GM19043 (cell line): Measurements from ENCODE around the gene SRSF1.
A peak's percentile ranks its signal among the peaks of the same experiment; 100 is the strongest.
"Not testable (repeated sequence)": the region's sequence is repeated elsewhere in the genome, so short reads cannot be mapped to it uniquely, and the experiment has no call there.

Source experiments
- ATAC-seq: cut with Tn5 transposase; IDR thresholded peaks from one replicate; pipeline ENCODE4 v1.9.1; 2021; ENCODE audit warnings: low read depth; ENCODE audit not compliant: unreplicated experiment

SRSF1 gene, protein sequence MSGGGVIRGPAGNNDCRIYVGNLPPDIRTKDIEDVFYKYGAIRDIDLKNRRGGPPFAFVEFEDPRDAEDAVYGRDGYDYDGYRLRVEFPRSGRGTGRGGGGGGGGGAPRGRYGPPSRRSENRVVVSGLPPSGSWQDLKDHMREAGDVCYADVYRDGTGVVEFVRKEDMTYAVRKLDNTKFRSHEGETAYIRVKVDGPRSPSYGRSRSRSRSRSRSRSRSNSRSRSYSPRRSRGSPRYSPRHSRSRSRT

DNA sequence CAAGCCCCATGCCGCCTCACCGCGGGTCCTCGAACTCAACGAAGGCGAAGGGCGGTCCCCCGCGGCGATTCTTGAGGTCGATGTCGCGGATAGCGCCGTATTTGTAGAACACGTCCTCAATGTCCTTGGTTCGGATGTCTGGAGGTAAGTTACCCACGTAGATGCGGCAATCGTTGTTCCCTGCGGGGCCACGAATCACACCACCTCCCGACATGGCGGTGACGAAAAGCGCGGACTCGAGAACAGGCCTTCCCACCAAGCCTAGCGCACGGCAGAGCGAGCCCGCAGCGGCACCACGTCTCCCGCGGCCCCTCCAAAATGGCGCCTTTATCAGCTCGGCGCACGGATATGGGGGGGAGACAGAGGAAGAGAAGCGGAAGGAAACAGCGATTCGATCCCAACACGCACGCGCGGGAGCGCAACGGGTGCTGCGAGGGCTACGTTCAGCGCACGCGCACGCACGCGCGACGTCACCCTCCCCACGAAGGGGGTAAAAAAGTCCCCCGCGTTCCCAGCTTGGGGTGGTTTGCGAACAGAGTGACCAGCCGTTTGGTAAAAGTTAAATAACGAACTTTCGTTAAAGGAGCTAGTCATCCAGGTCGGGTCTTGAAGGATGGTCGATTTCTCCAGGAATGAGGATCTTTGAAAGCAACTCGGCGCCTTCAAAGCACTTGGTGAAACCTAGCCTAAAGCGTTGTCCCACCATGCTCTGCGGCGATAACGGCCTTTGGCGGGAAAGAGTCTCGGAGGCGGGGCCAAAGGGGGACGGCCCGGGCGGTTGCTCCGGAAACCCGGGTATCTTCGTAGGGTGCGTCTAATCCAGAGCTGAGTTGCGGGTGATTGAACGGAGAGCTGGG is at the start of gene SRSF1:
TSS of gene SRSF1 (minus strand) at position 323 of the 857 bp plus-strand sequence. CDS start at position 214, 109 bp downstream.
- ATAC-seq, result peak; percentile 85

DNA sequence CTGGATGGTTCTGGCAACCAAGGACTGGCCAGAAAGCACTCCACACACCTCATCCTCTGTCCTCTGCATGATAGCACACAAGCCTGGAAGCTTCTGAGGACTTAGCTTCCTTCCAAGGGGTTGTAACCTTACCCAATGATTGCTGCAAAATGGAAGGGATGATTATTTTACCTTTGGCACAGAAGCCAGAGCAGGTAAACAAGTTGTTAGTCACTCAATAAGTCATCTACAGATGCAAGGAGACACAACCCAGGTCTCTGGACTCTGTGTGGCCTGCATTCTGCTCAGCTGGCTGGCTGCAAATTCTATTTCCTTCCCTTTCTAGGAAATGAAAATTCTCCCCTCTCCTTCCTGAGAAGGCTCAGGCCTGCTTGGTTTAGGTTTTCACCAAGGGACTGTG is 49.4 kb upstream of the SRSF1 start:
- ATAC-seq, result no peak

DNA sequence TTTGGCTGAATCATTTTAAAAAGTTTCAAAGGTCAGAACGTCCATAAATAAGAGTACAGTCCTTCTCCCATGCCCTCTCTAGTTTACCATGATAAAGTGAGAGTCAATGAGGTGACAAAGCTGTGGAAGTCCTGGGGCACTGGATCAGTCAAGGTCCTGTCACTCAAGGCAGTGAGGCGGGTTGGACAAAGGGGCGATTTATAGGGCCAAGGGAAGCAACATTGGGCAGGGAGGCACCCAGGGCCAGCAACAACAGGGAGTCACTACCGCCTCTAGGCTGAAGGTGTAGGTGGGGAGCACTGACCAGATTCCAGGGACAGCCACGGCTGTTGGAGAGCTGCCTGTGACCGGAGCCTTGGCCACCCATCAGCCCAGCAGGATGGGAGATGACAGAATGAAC is 47.6 kb upstream of the SRSF1 start:
- no peak for ATAC-seq

DNA sequence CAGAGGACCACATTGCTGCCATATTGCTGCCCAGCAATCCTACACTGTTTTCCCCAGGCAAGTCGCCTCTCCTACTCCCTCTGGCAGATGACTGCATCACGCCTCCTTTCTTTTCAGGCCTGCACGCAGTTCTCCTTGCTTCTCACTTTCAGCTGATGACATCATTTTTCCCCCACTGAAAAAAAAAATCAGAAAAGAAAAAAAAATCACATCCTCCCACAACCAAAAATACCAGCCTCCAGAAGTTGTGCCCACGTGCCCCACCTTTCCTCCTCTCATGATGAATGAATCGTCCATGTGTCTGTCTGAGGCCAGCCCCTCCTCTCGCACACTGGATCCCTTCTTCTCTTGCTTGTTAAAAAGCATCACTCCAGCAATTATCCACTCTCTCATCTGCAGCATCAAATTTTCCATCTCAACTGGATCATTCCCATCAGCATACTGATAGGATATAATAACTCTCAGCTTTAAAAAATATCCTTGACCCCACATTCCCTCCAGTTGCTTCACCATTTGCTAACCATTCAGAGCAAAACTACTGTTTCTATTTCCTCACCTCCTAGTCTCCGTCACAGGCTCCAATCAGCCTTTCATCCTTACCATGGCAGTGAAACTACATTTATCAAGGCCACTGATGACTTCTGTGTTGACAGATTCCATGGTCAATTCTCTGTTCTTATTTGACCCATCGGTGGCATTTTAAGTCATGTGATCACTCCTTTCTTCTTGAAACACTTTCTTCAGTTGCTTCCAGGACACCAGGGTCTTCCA is 46.1 kb upstream of the SRSF1 start:
- no peak for ATAC-seq

DNA sequence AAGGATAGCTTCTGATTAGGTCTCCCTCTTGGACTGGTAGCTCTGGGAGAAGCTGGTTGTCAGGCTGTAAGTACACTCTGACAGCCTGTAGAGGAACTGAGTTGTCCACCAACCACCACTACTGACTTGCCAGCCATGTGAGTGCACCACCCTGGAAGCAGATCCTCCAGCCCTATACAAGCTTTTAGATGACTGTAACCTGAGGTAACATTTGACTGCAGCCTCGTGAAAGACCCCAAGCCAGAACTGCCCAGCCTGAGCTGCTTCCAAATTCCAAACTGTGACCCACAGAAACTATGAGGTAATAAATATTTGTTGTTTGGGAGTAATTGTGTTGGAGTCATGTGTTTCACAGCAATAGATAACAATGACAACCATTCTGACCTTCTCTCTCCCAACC is 45.4 kb upstream of the SRSF1 start:
- no peak for ATAC-seq

DNA sequence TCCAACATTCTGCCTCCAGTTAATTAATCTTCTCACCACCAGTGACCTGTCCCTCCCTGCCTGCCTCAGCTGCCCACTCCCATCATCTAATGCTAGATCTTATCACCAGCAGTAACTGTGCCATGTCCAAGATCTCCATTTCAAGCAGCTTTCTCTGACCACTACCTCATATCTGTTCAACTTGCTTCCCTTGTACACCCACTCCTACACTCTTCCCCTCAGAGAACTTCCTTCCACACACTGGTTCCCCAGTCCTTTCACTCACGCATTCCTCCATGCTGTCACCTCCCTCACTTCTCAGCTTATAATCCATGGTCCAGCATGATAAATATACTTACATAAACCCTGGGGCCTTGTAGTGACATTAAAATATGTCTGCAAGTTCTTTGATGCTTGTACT is 44.4 kb upstream of the SRSF1 start:
- no peak for ATAC-seq

DNA sequence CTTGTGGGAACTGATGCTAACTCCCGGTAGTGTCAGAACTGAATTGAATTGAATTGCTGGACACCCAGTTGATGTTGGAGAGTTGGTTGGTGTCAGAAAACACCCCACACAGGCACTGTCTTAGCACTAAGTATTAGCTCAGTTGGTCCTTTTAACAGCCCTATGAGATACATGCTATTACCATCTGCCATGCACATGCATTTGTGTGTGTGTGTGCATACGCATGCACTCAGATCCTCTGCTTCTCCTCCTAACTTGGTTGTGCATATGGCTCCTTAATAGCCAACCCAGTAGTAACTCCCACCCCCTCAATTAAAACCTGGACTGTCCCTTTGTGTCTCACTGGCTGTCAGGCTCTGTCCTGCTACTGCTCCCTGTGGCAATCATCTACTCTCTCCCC is 43.9 kb upstream of the SRSF1 start:
- ATAC-seq, result no peak

DNA sequence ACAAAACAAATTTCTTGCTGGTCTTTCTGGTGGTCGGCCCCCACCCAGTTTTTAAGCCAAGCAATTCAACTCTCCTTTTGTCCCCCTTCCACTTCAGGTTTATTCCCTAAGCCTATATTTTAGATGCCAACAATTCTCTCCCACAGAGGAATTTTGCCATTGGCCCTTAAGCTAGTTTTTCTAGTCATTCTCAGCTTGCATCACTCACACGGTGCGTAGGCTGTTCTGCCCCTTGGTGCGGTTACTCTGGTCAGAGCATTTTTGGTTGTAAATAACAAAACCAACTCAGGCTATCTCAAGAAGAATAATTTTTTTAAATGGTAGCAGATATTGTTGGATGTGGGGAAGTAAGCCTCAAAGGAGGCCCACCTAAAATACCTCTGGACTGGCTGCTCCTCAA is 42.5 kb upstream of the SRSF1 start:
- ATAC-seq, result no peak

DNA sequence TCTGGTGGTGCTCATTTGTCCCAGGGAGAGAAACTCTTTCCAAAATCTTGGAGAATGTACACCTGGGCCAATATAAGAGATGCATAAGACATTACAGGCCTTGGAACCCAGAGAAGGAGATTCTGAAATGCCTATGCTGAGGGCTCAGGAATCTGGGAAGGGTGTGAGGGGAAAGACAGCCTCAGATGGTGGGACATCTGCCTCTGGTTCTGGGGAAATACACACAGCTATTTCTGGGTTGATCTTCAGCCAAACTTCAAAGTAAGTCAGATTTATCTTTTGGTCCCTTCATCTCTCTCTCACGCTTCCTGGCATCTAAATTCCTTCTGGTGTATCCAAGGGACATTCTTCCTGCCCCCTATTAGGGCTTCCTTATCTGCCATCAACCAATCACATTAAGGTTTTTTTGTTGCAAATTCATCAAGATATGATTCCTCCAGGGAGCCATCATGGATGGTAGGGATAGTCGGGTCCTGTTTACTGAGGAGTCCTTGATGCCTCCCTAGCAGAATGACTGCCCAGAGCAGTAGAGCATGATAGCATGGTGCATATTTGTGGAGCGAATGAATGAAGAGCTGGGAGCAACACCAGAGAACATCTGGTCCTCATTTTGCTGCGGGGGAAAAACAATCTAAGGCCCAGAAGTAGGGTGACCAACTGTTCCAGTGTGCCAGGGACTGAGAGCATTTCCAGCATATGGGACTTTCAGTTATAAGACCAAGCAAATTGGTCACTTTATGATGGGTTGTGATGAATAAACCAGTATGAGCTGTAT is 40.5 kb upstream of the SRSF1 start:
- ATAC-seq, result no peak

DNA sequence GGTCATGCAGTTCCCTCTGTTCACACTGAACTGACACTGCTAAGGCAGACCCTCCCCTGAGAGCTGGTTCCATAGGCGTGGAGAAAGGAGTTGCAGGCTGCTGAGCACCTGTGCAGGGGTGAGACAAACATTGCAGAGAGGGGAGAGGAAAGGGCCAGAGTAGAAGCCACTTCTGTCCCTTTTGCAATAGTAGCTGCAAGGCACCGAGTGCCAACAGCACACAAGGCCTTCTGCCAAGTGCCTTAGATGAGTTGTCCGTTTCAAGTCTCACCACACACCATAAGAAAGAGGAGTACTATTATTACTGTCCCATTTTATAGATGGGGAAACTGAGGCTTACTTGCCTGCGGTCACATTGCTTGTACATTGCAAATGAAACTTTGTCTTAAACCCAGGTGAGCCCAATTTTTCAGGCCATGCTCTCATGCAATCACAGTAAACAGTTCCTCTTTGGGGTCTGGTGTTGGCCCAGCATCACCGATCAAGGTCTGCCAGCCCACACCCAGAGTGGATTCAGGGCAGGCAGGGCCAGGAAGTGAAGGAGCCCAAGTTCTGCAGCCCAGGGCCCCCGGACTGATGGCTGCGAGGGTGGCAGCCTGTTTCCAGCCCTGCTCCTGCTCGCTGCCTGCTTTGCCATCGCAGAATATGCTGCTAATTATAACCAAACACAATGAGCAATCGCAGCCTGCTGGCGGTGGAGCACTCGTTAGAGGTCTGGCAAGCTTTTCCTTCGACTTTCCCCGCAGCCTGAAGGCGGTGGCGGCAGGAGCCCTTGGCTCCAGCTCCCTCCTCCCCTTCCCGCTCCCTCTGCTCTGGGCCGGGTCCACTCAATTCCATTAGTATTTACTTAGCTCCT is 39.4 kb upstream of the SRSF1 start:
- ATAC-seq, result no peak

DNA sequence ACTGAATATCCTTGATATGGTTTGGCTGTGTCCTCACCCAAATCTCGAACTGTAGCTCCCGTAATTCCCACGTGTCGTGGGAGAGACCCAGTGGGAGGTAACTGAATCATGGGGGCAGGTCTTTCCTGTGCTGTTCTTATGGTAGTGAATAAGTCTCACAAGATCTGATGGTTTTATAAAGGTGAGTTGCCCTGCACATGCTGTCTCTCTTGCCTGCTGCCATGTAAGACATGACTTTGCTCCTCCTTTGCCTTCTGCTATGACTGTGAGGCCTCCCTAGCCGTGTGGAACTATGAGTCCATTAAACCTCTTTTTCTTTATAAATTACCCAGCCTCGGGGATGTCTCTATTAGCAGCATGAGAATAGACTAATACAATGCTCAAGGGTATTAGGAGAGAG is 37.2 kb upstream of the SRSF1 start:
- not testable (repeated sequence) for ATAC-seq

DNA sequence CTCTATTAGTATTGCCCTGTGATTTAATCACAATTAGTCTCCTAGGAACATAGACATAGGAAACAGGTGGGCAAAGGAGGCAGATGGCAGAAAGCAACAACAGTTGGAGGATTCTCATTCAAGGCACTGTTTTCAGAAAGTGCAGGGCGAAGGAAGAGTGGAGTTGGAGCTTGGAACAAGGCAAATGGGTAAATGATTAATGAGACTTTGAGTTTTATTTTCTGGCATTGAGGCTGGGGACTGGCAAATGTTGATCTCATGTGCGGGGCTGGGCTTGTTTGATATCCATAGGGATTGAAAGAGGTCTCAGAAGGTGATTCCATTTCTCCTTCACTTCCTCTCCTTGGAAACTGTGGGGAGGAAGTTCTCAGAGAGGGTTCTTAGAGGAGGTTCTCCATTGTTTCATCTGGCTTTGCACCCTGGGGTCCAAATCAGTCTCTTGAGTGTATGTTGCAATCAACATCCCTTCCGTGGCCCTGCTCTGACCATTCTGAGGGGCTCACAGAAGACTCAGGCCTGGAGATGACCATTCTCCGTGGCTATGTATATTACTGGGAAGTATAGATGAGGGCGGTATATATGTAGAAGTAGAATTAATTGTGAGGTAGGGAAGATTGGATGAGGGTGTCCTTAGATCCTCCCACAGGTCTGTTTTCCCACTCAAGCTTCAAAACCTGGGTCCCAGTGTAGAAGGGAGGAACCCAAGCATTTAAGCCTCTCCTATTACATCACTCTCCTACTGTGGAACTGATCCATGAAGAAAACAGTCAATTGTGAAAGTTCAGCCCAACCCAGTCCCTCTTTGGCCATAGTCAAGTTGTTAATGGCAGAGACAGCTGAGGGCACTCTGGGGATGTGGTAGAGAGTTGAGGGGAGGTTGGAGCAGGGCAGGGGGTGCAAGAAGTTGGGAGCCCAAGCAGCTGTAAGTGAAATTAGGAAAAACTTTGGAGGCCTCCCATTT is 36.5 kb upstream of the SRSF1 start:
- ATAC-seq, result no peak

DNA sequence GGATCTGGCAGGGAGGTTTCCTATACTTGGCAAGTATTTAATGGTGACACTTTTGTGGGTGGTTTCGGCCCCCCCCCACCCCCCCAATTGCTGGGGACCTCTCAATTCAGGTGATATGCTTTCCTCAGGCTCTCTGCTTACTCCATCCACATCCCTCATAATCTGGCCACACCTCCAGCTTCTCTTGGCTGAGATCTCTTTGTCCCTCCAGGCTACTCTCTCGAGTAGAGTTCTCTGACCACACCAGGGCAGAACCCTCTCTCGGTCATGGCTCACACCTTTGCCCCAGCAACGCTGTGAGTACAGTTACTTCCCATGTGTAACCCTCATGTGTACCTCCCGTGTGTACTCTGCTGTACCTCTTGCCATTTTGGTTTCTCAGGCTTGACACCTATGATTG is 34.1 kb upstream of the SRSF1 start:
- ATAC-seq, result no peak

DNA sequence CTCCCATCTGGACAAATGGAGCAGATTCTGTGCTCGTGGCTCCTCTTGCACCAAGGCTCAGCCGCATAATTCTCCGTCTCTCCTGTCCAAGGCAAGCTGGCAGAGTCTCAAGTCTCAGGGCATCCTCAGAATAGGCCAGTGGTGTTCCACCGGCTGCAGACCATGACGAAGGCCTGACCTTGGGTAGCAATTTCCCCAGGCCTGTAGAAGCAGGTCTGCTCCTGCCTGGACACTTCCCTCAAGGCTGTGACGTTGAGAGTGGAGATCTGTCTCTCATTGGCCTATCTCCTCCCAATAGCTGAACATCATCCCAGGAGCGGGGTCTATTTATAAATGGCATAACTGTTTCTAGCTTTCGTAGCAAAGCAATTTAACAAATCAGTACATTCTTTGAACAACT is 33.3 kb upstream of the SRSF1 start:
- ATAC-seq, result no peak

DNA sequence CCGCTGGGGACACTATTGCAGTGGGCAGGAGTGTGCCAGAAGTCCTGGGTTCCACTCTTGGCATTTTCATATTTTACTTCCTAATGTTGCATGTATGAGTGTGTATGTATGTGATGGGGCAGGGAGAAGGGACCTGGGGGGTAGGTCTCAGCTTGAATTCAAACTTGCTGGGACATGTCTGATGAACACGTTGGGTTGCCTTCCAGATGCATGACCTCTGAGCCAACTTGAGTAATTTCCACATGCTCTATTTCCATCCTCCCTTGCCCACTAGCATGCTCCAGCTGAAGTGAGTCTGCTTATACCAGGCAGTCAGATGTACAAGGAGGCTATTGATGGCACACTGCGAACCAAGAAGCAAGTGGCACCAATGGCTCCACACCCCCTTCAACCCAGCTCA is 32.9 kb upstream of the SRSF1 start:
- no peak for ATAC-seq

DNA sequence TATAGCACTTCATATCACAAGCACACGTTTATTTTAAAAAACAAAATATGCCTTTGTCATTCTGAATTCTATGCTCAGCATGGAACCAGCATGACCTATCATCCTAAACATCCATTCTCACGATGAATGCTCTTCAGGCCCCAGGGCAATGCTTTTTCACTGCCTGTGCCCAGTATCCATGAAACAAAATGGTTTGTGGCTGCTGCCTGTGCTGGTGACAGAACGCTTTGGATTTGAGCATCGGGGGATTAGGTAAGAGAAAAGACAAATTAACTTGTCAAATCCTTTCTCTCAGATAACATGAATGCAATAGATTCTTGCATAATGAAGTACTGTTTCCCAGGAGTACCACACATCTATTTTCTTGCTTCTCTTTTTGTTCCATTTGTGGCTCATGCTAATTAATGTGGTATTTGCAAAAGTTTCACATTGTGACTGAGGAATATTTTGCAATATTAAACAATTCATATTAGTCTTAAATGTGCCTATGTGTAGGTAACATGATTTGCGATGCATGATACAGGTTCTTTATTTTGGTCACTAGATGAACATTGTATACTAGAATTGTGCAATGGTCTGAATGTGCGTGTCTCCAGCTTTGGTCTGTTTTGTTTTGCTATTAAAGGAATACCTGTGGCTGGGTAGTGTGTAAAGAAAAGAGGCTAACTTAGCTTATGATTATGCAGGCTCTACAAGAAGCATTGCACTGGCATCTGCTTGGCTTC is 25.8 kb upstream of the SRSF1 start:
- no peak for ATAC-seq

DNA sequence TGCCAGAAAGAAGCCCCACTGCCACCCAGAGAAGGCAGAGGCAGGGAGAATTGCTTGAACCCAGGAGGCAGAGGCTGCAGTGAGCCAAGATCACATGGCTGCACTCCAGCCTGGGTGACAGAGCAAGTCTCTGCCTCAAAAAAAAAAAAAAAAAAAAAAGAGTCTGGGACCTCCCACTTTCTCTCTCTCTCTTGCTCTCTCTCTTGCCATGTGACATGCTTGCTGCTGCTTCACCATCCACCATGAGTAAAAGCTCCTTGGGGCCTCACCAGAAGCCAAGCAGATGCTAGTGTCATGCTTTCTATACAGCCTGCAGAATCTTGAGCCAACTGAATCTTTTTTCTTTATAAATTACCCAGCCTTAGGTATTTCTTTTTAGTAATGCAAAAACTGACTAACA is 21.5 kb upstream of the SRSF1 start:
- ATAC-seq, result no peak

DNA sequence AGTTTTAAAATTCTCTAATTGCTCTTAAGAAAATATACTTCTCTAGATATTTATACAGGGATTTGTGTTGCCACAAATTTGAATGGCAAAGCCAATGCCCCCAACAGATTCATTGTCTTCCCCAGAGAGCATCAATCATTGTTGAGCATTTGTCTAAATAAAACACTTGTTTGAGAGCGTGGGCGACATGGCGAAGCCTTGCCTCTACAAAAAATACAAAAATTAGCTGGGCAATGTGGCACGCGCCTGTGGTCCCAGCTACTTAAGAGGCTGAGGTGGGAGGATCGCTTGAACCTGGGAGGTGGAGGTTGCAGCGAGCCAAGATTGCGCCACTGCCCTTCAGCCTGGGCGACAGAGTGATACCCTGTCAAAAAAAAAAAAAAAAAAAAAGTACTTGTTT is 13.4 kb upstream of the SRSF1 start:
- no peak for ATAC-seq
